A549 (cell line): ENCODE measurements around the gene JOSD1. TPM values are rescaled to one million over a fixed set of nuclear protein-coding genes. Genes with fewer than 3 reads are reported as not detected.

Experiments used
- ATAC-seq, 2 experiments: fragments of 200-7000 bp in 1 of 2; fragments of >200 bp in 1 of 2; cut with Nextera tagmentation in 1 of 2; cut with Tn5 transposase in 1 of 2; 3 replicates each; pipeline versions ENCODE4 v1.8.0 to v1.9.1; 2018 to 2020; ENCODE audit warnings: mild to moderate bottlenecking in 1 of 2, moderate library complexity in 1 of 2
- CTCF ChIA-PET: fragments of 300-600 bp; sonication (Branson Sonifier 250); formaldehyde crosslinking; extraction: SDS; loops from one replicate; lab custom pipeline; 2021; ENCODE audit warnings: antibody characterized with exemption, inconsistent platforms; lab: Yijun Ruan, JAX
- POLR2A ChIA-PET: fragments of 350-600 bp; formaldehyde crosslinking; extraction: SDS; loops from one replicate; lab custom pipeline; 2021; ENCODE audit warnings: antibody characterized with exemption, inconsistent platforms; lab: Yijun Ruan, JAX
- DNase-seq, 2 experiments: peaks; one replicate each; pipeline versions ENCODE4 v3.0.0 to v3.0.0-alpha.2; 2011 to 2016; ENCODE audit warnings: low read depth in 1 of 2, low spot score in 1 of 2
- FAIRE-seq: peaks from 2 replicates; lab custom pipeline; 2011; peaks lifted over from hg19 to GRCh38; lab: Jason Lieb, UNC
- H3K27ac ChIP-seq, 2 experiments: fragments of >200 bp; sonication (Bioruptor Twin); formaldehyde crosslinking; 3 replicates each; pipeline ENCODE4 v1.5.1; 2016 to 2017
- H3K4me1 ChIP-seq: fragments of >200 bp; sonication (Bioruptor Twin); formaldehyde crosslinking; 3 replicates; pipeline ENCODE4 v1.6.1; 2016
- H3K4me2 ChIP-seq: fragments of >200 bp; sonication (Bioruptor Twin); formaldehyde crosslinking; 3 replicates; pipeline ENCODE4 v1.6.1; 2016
- H3K4me3 ChIP-seq: fragments of >200 bp; sonication (Bioruptor Twin); formaldehyde crosslinking; 3 replicates; pipeline ENCODE4 v1.5.1; 2016
- H3K9me3 ChIP-seq: fragments of >200 bp; sonication (Bioruptor Twin); formaldehyde crosslinking; 3 replicates; pipeline ENCODE4 v1.6.1; 2016
- ATOH8 ChIP-seq: fragments of 250-450 bp; sonication (Bioruptor Pico); IDR thresholded peaks from 2 replicates; pipeline ENCODE4 v1.5.0; 2020; ENCODE audit warnings: low read depth, mild to moderate bottlenecking, moderate library complexity
- BCL3 ChIP-seq: fragments of >200 bp; sonication (Bioruptor Twin); formaldehyde crosslinking; IDR thresholded peaks from 3 replicates; pipeline ENCODE4 v1.6.1; 2016
- BHLHE40 ChIP-seq: IDR thresholded peaks from 2 replicates; pipeline ENCODE4 v1.6.1; 2012; ENCODE audit warnings: low read depth, low read length, inconsistent platforms
- CHD2 ChIP-seq: fragments of 150-350 bp; IDR thresholded peaks from 2 replicates; pipeline ENCODE4 v1.6.1; 2014; ENCODE audit warnings: low read length; ENCODE audit not compliant: partially characterized antibody
- EHF ChIP-seq: fragments of 250-450 bp; sonication (Bioruptor Pico); IDR thresholded peaks from 2 replicates; pipeline ENCODE4 v1.5.0; 2020; ENCODE audit warnings: mild to moderate bottlenecking
- GATA3 ChIP-seq: IDR thresholded peaks from 2 replicates; pipeline ENCODE4 v1.6.1; 2012; ENCODE audit warnings: borderline replicate concordance
- HDAC2 ChIP-seq: fragments of 200-600 bp; sonication (generic); IDR thresholded peaks from 2 replicates; pipeline ENCODE4 v1.6.1; 2016
- HMGXB4 ChIP-seq: fragments of 250-450 bp; sonication (Bioruptor Pico); IDR thresholded peaks from 2 replicates; pipeline ENCODE4 v1.5.0; 2021; ENCODE audit warnings: mild to moderate bottlenecking, moderate library complexity, borderline replicate concordance
- HOXB5 ChIP-seq: fragments of 250-450 bp; sonication (Bioruptor Pico); IDR thresholded peaks from 2 replicates; pipeline ENCODE4 v1.5.0; 2020; ENCODE audit warnings: mild to moderate bottlenecking, moderate library complexity
- JUNB ChIP-seq: fragments of >200 bp; sonication (Bioruptor Twin); formaldehyde crosslinking; IDR thresholded peaks from 2 replicates; pipeline ENCODE4 v1.6.1; 2016
- KDM1A ChIP-seq: fragments of 200-600 bp; sonication (generic); IDR thresholded peaks from 2 replicates; pipeline ENCODE4 v1.6.1; 2016; ENCODE audit warnings: low read depth, mild to moderate bottlenecking
- KDM5A ChIP-seq: fragments of 200-600 bp; sonication (generic); IDR thresholded peaks from 2 replicates; pipeline ENCODE4 v1.6.1; 2016; ENCODE audit warnings: antibody characterized with exemption, mild to moderate bottlenecking
- MAFK ChIP-seq: fragments of 450-650 bp; IDR thresholded peaks from 2 replicates; pipeline ENCODE4 v1.6.1; 2014; ENCODE audit not compliant: partially characterized antibody
- MAZ ChIP-seq: fragments of 150-350 bp; IDR thresholded peaks from 2 replicates; pipeline ENCODE4 v1.6.1; 2014; ENCODE audit warnings: antibody characterized with exemption, low read depth, low read length, borderline replicate concordance
- NR3C1 ChIP-seq: fragments of >200 bp; sonication (Bioruptor Twin); formaldehyde crosslinking; IDR thresholded peaks from 3 replicates; pipeline ENCODE4 v1.6.1; 2017
- PBX3 ChIP-seq: IDR thresholded peaks from 2 replicates; pipeline ENCODE4 v1.6.1; 2012
- POLR2AphosphoS2 ChIP-seq: conservative IDR thresholded peaks from 2 replicates; pipeline ENCODE4 v1.6.1; 2012; ENCODE audit warnings: low read length, improper control_type of control experiment, inconsistent platforms
- RAD21 ChIP-seq, 2 experiments: fragments of >200 bp in 1 of 2; sonication (Bioruptor Twin) in 1 of 2; formaldehyde crosslinking in 1 of 2; IDR thresholded peaks in 1 of 2; conservative IDR thresholded peaks in 1 of 2; 2 replicates in 1 of 2; 3 replicates in 1 of 2; pipeline ENCODE4 v1.6.1; 2012 to 2018; ENCODE audit warnings: inconsistent platforms in 1 of 2
- RCOR1 ChIP-seq: fragments of 150-350 bp; IDR thresholded peaks from 2 replicates; pipeline ENCODE4 v1.6.1; 2014; ENCODE audit warnings: antibody characterized with exemption, low read length, low read depth
- REST ChIP-seq: fragments of 200-600 bp; sonication (generic); IDR thresholded peaks from 2 replicates; pipeline ENCODE4 v1.6.1; 2016; ENCODE audit warnings: antibody characterized with exemption, mild to moderate bottlenecking, moderate library complexity
- SMC3 ChIP-seq: fragments of >200 bp; sonication (Bioruptor Twin); formaldehyde crosslinking; IDR thresholded peaks from 3 replicates; pipeline ENCODE4 v1.6.1; 2018; ENCODE audit warnings: inconsistent platforms
- TP53 ChIP-seq: fragments of 250-450 bp; sonication (Bioruptor Pico); IDR thresholded peaks from 2 replicates; pipeline ENCODE4 v1.5.0; 2021; ENCODE audit warnings: mild to moderate bottlenecking, moderate library complexity
- USF2 ChIP-seq: fragments of 450-650 bp; IDR thresholded peaks from 2 replicates; pipeline ENCODE4 v1.6.1; 2014; ENCODE audit warnings: antibody characterized with exemption
- ZNF302 ChIP-seq: fragments of 250-450 bp; sonication (Bioruptor Pico); IDR thresholded peaks from 2 replicates; pipeline ENCODE4 v1.9.0; 2021; ENCODE audit warnings: inconsistent platforms, mild to moderate bottlenecking, moderate library complexity
- WGBS: methylation state at CpG from one replicate; pipeline ENCODE4 v1.1.6; 2017; ENCODE audit errors: missing lambda C conversion rate; 5-methylcytosine and 5-hydroxymethylcytosine counted together
- polyA plus RNA-seq, 4 experiments: library from polyadenylated mRNA; depleted of rRNA in 3 of 4; stranded (reverse); fragments of >200 nt; fragmentation: RNase III in 1 of 4; extraction: RNeasy Plus Mini Kit Qiagen cat#74134 plus additional on column Dnase treatment in 1 of 4; gene quantifications; 2 replicates in 3 of 4; 3 replicates in 1 of 4; pipeline ENCODE4 v1.2.3, GENCODE V29; 2011 to 2017

Gene JOSD1
- polyA plus RNA-seq, 2 of the 4 experiments (the other 2 are of a cell fraction): 29.7 to 37.5 TPM

- no peak overlapping the region for H3K27ac ChIP-seq
- DNase-seq (no peak), ATAC-seq (no peak), FAIRE-seq (no peak)
- H3K9me3 ChIP-seq: no peaks in the 10 kb centered on the region
- ChIA-PET CTCF (no interaction called here), POLR2A (no interaction called here)
- TF ChIP-seq POLR2AphosphoS2 (no peak), HMGXB4 (no peak), NR3C1 (no peak), KDM5A (no peak), RCOR1 (no peak), ATOH8 (no peak), ZNF302 (no peak), TP53 (no peak), MAZ (no peak), BCL3 (no peak), JUNB (no peak), MAFK (no peak), GATA3 (no peak), HDAC2 (no peak), USF2 (no peak)
- 91% methylated on average over 13 of the region's 13 CpGs for WGBS
- H3K4me1 ChIP-seq: no peaks in the 10 kb centered on the region
- no peak overlapping the region for H3K4me2 ChIP-seq
- no peak overlapping the region for H3K4me3 ChIP-seq
Observed at GRCh38 chr22:38641476-38642040, 59.2 kb downstream of the JOSD1 start.

- ATAC-seq (no peak), FAIRE-seq (no peak), DNase-seq (no peak)
- ChIA-PET POLR2A (no interaction called here), CTCF (no interaction called here)
- no peaks in the 10 kb centered on the region for H3K9me3 ChIP-seq
- no peak overlapping the region for H3K27ac ChIP-seq
- no peak overlapping the region for H3K4me3 ChIP-seq
- H3K4me1 ChIP-seq: no peaks in the 10 kb centered on the region
- 90% methylated on average over 3 of the region's 3 CpGs for WGBS
- TF ChIP-seq HDAC2 (no peak), SMC3 (no peak), EHF (CRISPR knock-in tag) (no peak), POLR2AphosphoS2 (no peak), HMGXB4 (no peak), CHD2 (no peak), KDM1A (no peak), BHLHE40 (no peak), RAD21 (conservative IDR thresholded peaks at IDR 0.05 in 1 of 2, IDR thresholded peaks at IDR 0.05 in 1 of 2) (no peak), JUNB (no peak), GATA3 (no peak), HOXB5 (CRISPR knock-in tag) (no peak), KDM5A (no peak), REST (no peak), PBX3 (no peak)
- no peak overlapping the region for H3K4me2 ChIP-seq
Observed at GRCh38 chr22:38638728-38639127, 62.0 kb downstream of the JOSD1 start.
